ENCODE data around the gene TNFAIP8L3. TPM values are rescaled to one million over a fixed set of nuclear protein-coding genes. Genes with fewer than 3 reads are reported as not detected.
"Not testable (repeated sequence)": the region's sequence is repeated elsewhere in the genome, so short reads cannot be mapped to it uniquely, and the experiment has no call there.

Gene TNFAIP8L3
- total RNA-seq, 2 experiments from 2014 or later, result 0.17 to 0.20 TPM

DNA sequence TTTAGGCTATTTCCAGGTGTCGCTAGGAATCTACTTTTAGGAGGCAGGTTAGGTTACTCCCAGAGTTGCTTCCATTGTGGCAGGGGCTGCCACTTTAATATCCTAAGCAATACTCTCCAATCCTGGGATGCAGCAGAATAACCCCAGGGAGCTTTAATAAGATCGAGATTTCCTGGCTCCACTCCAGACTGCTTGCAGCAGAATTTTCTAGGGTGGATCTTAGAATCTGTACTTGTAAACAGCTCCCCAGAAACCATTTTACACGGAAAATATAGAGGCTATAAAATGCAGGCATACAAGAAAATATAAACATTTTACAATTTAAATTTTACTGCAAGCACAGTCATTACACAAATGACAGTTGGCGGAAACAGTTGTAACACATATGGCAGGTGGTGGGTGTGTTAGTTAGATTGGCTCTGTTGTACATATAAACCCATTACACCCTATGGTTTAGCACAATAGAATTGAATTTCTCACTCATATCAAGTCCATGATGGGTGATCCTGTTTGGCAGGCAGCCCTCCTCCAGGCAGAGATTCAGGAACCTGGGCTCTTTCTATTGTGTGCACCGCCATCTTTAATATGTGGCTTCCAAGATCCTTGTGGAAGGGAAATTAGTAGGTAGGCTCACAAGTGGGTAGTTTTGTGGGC is 35.0 kb upstream of the TNFAIP8L3 start:
- Mint-ChIP-seq H3K4me3 (no peak overlapping the region), H3K4me1 (peaks cover 11% of the 10 kb centered on the region), H3K27me3 (peaks cover 17% of the 10 kb centered on the region), H3K9me3 (no peaks in the 10 kb centered on the region), H3K36me3 (no peaks in the 10 kb centered on the region), H3K27ac (no peak overlapping the region)
- POLR2A ChIA-PET, result no interaction called here
- no peak for DNase-seq
- no peak for ATAC-seq (ENCODE audit: low read depth)

DNA sequence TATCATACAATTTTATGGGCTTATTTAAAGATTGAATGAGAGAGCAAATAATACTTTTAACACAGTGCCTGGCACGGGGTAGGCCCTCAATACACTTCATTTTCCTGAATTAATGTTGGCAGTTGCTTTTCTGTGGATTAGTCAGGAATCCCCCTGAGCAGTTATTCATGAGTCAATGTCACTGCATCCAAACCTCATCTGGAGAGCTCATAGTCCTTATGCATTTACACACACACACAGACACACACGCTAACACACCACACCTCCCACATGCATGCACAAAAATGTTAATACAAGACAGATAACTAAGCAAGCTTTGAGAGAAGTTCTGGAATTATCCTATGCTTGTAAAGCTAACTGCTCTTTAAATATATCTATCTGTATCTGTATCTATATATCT is 34.0 kb upstream of the TNFAIP8L3 start:
- Mint-ChIP-seq H3K9me3 (no peaks in the 10 kb centered on the region), H3K4me3 (no peak overlapping the region), H3K4me1 (peaks cover 11% of the 10 kb centered on the region), H3K27ac (no peak overlapping the region), H3K36me3 (no peaks in the 10 kb centered on the region), H3K27me3 (peaks cover 16% of the 10 kb centered on the region)
- no peak for DNase-seq
- no peak for ATAC-seq (ENCODE audit: low read depth)
- POLR2A ChIA-PET, result no interaction called here

DNA sequence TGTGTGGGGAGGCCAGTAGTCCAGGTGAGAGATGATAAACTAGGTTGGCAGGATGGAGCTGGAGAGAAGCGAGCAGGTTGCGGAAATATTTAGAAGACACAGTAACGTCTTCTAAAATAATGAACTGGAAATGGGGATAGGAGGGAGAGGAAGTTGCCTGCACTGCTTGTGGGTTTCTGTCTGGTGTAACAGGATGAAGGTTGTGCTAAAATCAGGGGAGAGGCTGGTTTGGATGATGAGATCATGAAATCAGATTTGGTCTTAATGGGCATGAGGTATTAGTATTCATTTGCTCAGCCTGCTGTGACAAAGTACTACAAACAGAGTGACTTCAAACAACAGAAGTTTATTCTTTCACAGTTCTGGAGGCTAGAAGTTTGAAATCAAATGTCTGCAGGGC is 32.1 kb upstream of the TNFAIP8L3 start:
- Mint-ChIP-seq H3K4me1 (peaks cover 11% of the 10 kb centered on the region), H3K4me3 (no peak overlapping the region), H3K36me3 (no peaks in the 10 kb centered on the region), H3K27me3 (peaks cover 13% of the 10 kb centered on the region), H3K9me3 (peaks cover 2% of the 10 kb centered on the region), H3K27ac (no peak overlapping the region)
- ATAC-seq (ENCODE audit: low read depth) (peak; percentile 65), DNase-seq (no peak)
- POLR2A ChIA-PET, result interaction anchor here (0.6 kb wide), 1 partner anchor 19 kb away, joined by 4 read pairs; no protein-coding TSS in a partner anchor

DNA sequence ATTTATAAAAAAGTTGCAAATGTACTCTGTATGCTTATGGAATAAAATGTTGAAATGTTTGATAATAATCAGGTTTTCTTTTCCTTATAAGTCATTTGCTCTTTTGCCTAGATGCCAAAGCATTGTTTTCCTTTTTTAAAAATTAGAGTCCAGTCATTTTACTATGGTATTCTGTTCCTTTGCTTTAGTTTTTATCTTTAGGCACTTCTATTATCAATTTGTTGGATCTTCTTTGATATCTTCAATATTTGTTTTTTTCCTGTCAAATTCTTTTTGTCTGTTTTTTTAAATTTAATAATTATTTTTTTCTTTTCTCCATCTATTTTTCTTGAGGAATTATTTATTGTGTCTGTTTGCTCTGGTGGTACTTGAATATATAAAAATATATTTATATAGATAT is 28.3 kb upstream of the TNFAIP8L3 start:
- H3K9me3 Mint-ChIP-seq; H3K4me3 Mint-ChIP-seq; DNase-seq; POLR2A ChIA-PET; H3K27ac Mint-ChIP-seq; H3K36me3 Mint-ChIP-seq; ATAC-seq (ENCODE audit: low read depth): not testable (repeated sequence)
- H3K4me1 Mint-ChIP-seq, result peaks cover 12% of the 10 kb centered on the region
- H3K27me3 Mint-ChIP-seq, result peaks cover 26% of the 10 kb centered on the region

DNA sequence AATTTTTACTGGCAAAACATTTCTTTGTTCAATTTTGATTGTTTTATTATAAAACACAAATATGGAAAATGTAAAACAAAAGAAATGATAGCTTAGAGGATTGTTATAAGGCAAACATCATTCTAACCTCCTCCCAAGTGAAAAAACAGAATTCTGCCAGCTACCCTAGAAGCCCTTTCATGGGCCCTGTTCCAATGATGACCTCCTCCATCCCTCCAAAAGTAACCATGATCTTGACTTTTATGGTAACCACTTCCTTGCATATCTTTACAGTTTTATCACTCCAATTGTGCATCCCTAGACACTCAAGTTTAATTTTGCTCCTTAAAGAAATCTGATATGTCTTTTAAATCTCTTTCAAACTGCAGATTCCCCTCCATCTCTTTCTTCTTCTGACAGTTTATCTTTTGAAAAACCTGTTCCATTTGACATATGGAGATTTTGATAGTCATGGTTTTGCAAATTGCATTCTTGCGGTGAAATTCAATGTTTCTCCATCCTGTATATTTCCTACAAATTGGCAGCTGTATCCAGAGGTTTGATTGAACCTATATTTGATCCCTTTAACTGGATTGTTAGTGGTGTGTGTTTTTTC is 27.0 kb upstream of the TNFAIP8L3 start:
- peaks cover 2% of the 10 kb centered on the region for H3K9me3 Mint-ChIP-seq
- no peak overlapping the region for H3K27ac Mint-ChIP-seq
- H3K4me1 Mint-ChIP-seq, result peaks cover 6% of the 10 kb centered on the region
- POLR2A ChIA-PET, result no interaction called here
- H3K36me3 Mint-ChIP-seq, result no peaks in the 10 kb centered on the region
- no peak for ATAC-seq (ENCODE audit: low read depth)
- peaks cover 26% of the 10 kb centered on the region for H3K27me3 Mint-ChIP-seq
- DNase-seq, result no peak
- H3K4me3 Mint-ChIP-seq, result no peak overlapping the region

- Mint-ChIP-seq H3K4me1 (peaks cover 2% of the 10 kb centered on the region), H3K27me3 (peaks cover 21% of the 10 kb centered on the region), H3K36me3 (no peaks in the 10 kb centered on the region), H3K27ac (no peak overlapping the region), H3K4me3 (no peak overlapping the region), H3K9me3 (peaks cover 2% of the 10 kb centered on the region)
- ATAC-seq (ENCODE audit: low read depth) (no peak), DNase-seq (no peak)
- POLR2A ChIA-PET, result no interaction called here
Observed at GRCh38 chr15:51121118-51121517, 26.4 kb upstream of the TNFAIP8L3 start.

DNA sequence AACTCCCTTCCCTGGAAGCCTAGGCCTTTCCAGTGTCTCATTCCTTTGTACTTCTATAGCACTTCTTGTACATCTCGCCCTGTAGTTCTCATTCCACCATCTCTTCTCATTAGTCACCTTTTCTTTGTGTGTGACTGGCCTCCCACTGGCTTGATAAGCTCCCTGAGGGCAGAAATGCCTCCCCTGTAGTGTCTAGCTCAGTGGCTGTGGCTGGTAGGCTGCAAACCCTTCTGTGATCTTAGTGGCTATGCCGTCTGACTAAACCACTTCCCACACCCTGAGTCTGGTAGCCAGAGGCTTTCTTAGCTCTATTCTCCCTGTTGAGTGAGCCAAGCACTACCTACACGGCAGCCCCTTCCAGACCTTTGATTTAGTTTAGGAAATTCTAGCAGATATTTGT is 24.4 kb upstream of the TNFAIP8L3 start:
- peaks cover 15% of the 10 kb centered on the region for H3K27me3 Mint-ChIP-seq
- POLR2A ChIA-PET, result interaction anchor here (0.6 kb wide), 1 partner anchor 198 kb away, joined by 4 read pairs; no protein-coding TSS in a partner anchor
- no peaks in the 10 kb centered on the region for H3K36me3 Mint-ChIP-seq
- no peak overlapping the region for H3K4me3 Mint-ChIP-seq
- H3K4me1 Mint-ChIP-seq, result peaks cover 2% of the 10 kb centered on the region
- ATAC-seq (ENCODE audit: low read depth) (no peak), DNase-seq (no peak)
- peaks cover 2% of the 10 kb centered on the region for H3K9me3 Mint-ChIP-seq
- H3K27ac Mint-ChIP-seq, result no peak overlapping the region

DNA sequence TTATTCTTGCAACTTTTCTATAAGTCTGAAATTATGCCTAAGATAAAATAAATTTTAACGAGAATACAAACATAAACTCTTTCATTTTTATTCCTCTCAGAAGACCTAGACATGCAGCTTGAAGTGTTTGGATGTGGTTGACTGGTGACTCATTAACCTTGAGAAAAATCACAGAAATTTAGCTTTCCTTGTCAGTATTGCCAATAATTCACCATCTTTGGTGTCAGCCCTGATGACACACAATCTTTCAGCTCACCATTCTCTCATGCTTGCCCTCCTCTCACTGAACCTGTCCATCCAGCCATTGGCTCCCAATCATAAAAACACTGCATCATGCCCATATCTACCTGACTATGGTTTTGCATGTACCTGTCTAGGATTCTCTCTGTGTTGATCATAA is 22.6 kb upstream of the TNFAIP8L3 start:
- Mint-ChIP-seq H3K4me1 (peaks cover 2% of the 10 kb centered on the region), H3K27me3 (peaks cover 20% of the 10 kb centered on the region), H3K27ac (no peak overlapping the region), H3K36me3 (no peaks in the 10 kb centered on the region), H3K4me3 (no peak overlapping the region), H3K9me3 (no peaks in the 10 kb centered on the region)
- POLR2A ChIA-PET, result no interaction called here
- DNase-seq, result no peak
- ATAC-seq (ENCODE audit: low read depth), result no peak

DNA sequence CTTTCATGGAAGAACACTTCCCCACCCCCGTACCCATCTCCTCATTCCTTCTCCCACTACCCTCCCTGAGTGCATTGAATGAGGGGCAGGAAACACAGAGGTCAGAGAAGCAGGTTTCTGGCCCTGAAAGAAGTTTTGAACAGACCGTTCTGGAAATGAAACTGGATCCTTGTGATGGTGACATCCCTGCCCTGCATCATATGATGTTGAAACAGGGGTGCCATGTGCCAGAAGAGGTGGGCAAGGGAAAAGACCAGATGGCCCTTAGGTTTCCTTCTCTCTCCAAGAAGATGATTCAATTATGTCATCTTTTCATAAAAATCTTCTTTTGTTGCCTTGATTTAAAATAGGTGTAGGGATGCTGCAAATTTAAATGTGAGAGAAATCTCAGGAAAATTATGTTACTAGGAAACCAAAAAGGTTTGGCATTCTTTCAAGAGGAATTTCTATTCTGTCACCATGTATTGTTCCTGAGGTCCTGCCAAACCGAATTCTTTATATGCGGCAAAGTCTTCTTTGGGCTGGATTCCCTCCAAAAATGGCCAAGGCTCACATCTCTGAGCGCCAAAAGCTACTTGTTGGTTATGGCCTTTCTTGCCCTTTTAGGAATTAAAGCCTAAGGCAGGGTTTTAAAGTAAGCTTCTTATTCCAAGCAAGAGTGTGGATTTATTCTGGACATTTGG is 19.9 kb upstream of the TNFAIP8L3 start:
- Mint-ChIP-seq H3K36me3 (no peaks in the 10 kb centered on the region), H3K9me3 (no peaks in the 10 kb centered on the region), H3K27me3 (peaks cover 11% of the 10 kb centered on the region), H3K4me1 (no peaks in the 10 kb centered on the region), H3K4me3 (no peak overlapping the region), H3K27ac (no peak overlapping the region)
- POLR2A ChIA-PET, result no interaction called here
- no peak for DNase-seq
- ATAC-seq (ENCODE audit: low read depth), result no peak

DNA sequence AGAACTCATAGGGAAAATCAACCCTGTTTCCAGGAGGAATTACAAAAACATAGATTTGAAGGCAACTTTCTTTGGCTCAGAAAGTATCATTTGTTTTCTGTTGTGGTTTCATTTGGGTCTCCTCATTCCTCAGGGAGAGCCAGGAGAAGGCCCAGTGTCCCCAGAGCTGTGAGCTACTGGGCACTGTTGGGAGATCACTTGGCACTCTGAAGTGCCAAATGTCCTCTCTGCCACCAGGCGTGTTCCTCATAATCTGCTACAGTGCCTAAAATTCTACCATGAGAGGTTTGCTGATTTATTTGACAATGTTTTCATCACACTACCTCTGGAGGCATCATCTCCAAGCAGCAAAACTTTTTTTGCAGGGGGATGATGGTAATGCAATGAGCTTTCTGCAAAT is 17.4 kb upstream of the TNFAIP8L3 start:
- Mint-ChIP-seq H3K27me3 (peaks cover 18% of the 10 kb centered on the region), H3K4me3 (no peak overlapping the region), H3K9me3 (no peaks in the 10 kb centered on the region), H3K36me3 (no peaks in the 10 kb centered on the region), H3K4me1 (no peaks in the 10 kb centered on the region), H3K27ac (no peak overlapping the region)
- DNase-seq (no peak), ATAC-seq (ENCODE audit: low read depth) (no peak)
- POLR2A ChIA-PET, result no interaction called here

- Mint-ChIP-seq H3K27me3 (peaks cover 18% of the 10 kb centered on the region), H3K4me3 (no peak overlapping the region), H3K27ac (no peak overlapping the region), H3K4me1 (no peaks in the 10 kb centered on the region), H3K36me3 (no peaks in the 10 kb centered on the region), H3K9me3 (no peaks in the 10 kb centered on the region)
- no peak for ATAC-seq (ENCODE audit: low read depth)
- POLR2A ChIA-PET, result no interaction called here
- DNase-seq, result no peak
Observed at GRCh38 chr15:51111061-51111460, 16.4 kb upstream of the TNFAIP8L3 start.

DNA sequence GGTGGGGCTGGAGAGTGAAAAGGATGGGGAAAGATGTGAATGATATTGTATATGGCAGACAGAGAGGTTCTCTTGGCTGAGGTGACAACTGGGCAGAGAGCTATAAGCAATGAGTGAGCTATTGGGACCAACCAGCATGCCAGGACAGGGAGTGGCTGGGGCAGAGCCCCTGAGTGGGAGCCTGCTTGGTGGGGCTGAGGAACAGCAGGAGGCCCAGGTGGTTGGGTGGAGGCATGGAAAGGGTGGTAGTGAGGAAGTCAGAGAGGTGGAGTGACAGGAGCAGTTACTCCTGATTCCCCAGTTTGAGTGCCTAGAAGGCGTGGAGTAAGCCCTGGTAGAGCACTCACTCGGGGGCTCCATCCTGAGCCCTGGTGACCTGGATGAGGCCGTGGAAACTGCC is 15.5 kb upstream of the TNFAIP8L3 start:
- no peaks in the 10 kb centered on the region for H3K4me1 Mint-ChIP-seq
- H3K9me3 Mint-ChIP-seq, result no peaks in the 10 kb centered on the region
- POLR2A ChIA-PET, result no interaction called here
- H3K27ac Mint-ChIP-seq, result no peak overlapping the region
- peaks cover 21% of the 10 kb centered on the region for H3K27me3 Mint-ChIP-seq
- ATAC-seq (ENCODE audit: low read depth), result no peak
- H3K4me3 Mint-ChIP-seq, result no peak overlapping the region
- no peaks in the 10 kb centered on the region for H3K36me3 Mint-ChIP-seq
- no peak for DNase-seq

DNA sequence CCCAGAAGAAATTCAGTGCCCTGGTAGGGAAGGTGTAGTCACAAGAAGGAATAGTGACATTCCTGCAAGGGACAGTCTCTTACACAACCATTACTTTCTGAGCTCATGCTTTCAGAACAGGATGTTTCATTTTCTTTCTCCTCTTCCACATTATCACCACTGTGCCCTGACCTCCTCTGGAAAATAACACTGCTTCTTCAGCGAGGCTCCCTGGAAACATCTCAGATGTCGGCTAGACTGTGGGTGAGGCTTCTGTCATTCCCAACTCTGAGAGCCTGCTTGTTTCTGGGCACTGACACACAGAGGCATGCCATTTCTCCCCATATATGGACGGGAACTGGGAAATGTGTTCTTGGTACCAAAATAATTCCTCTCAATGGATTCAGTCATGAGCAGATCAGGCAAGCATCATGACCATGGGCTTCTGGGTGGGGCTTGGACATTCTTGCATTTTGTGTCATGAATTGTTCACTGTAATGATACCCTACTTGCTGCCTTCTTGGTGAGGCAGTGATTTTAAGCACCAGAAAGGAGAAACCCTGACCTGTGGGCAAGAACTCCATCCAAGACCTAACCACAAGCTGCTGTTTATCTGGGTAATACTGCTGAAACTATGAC is 14.3 kb upstream of the TNFAIP8L3 start:
- Mint-ChIP-seq H3K9me3 (no peaks in the 10 kb centered on the region), H3K4me1 (no peaks in the 10 kb centered on the region), H3K4me3 (no peak overlapping the region), H3K27ac (no peak overlapping the region), H3K36me3 (no peaks in the 10 kb centered on the region), H3K27me3 (peaks cover 29% of the 10 kb centered on the region)
- POLR2A ChIA-PET, result no interaction called here
- no peak for ATAC-seq (ENCODE audit: low read depth)
- DNase-seq, result no peak

GRCh38 chr15:51107612-51108011 is 12.9 kb upstream of the TNFAIP8L3 start:
- no peak for ATAC-seq (ENCODE audit: low read depth)
- Mint-ChIP-seq H3K4me1 (no peaks in the 10 kb centered on the region), H3K9me3 (no peaks in the 10 kb centered on the region), H3K4me3 (no peak overlapping the region), H3K36me3 (no peaks in the 10 kb centered on the region), H3K27ac (no peak overlapping the region), H3K27me3 (peaks cover 40% of the 10 kb centered on the region)
- DNase-seq, result no peak
- POLR2A ChIA-PET, result no interaction called here
